Memory B cell (primary cell): Measurements from ENCODE around the gene OR10A6.

Experiments
- ATAC-seq: fragments of 150-1000 bp; cut with Tn5 transposase; 2 replicates; pipeline ENCODE4 v1.10.0; 2021; ENCODE audit warnings: low read depth, mild to moderate bottlenecking, moderate library complexity
- DNase-seq, 2 donors: peaks; one replicate each; pipeline ENCODE4 v3.0.0; 2022; ENCODE audit warnings: low spot score in 2 of 2
- H3K27ac Mint-ChIP-seq: one replicate; pipeline ENCODE4 v1.8.0; 2022; ENCODE audit warnings: mild to moderate bottlenecking, moderate library complexity, mixed read lengths
- H3K27me3 Mint-ChIP-seq: one replicate; pipeline ENCODE4 v1.8.0; 2022; ENCODE audit warnings: mixed read lengths
- H3K36me3 Mint-ChIP-seq: one replicate; pipeline ENCODE4 v1.8.0; 2022; ENCODE audit warnings: mild to moderate bottlenecking, mixed read lengths
- H3K4me1 Mint-ChIP-seq: one replicate; pipeline ENCODE4 v1.8.0; 2022; ENCODE audit warnings: mixed read lengths
- H3K4me3 Mint-ChIP-seq: one replicate; pipeline ENCODE4 v1.8.0; 2022; ENCODE audit warnings: mild to moderate bottlenecking, moderate library complexity, mixed read lengths
- H3K9me3 Mint-ChIP-seq: one replicate; pipeline ENCODE4 v1.8.0; 2022; ENCODE audit warnings: mixed read lengths

OR10A6 gene

DNA sequence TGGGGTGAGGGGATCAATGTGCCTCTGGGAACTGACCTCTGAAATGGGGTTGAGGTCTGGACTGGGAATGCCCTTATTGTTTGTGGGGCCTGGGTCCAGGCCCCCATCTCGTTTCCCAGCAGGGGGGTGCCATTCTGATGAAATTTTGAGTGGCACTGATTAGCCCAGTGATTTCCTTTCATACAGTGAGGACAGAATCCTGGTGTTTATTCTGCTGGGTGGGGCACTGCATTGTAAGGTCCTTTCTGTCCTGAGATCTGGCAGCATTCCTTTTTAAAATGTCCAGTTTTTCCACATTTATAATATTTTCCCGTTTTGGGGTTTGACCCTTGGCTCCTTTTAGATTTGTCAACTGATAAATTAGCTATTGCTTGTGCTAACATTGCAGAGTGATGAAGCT lies 27.1 kb downstream of the OR10A6 start:
- Mint-ChIP-seq H3K4me1 (no peaks in the 10 kb centered on the region), H3K27me3 (peaks cover 7% of the 10 kb centered on the region), H3K4me3 (no peak overlapping the region)

DNA sequence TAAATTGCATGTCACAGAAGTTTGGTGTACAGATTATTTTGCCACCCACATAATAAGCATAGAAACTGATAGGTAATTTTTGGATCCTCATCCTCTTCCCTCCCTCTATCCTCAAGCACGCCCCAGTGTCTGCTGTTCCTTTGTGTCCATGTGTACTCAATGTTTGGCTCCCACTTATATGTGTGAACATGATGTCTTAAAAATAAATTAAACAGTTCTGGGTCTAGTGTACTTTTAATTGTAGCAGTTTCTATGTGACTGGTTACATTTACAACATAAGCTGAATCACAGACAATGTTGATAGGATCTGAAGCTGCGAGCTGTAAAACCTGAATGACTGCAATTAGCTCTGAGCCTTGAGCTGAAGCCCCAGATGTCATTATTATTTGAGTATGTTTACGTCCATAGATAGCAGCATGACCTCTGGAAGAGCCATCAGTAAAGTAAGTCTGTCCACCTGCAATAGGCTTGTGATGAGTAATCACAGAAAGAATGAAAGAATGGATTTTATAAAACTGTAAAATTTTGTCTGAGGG lies 29.7 kb downstream of the OR10A6 start:
- ATAC-seq: no peak

More for the DNA sequence above, 27.1 kb downstream of the OR10A6 start:
- Mint-ChIP-seq H3K9me3 (peaks cover 6% of the 10 kb centered on the region), H3K36me3 (no peaks in the 10 kb centered on the region), H3K27ac (no peak overlapping the region)
- no peak for ATAC-seq
- no peak for DNase-seq

DNA sequence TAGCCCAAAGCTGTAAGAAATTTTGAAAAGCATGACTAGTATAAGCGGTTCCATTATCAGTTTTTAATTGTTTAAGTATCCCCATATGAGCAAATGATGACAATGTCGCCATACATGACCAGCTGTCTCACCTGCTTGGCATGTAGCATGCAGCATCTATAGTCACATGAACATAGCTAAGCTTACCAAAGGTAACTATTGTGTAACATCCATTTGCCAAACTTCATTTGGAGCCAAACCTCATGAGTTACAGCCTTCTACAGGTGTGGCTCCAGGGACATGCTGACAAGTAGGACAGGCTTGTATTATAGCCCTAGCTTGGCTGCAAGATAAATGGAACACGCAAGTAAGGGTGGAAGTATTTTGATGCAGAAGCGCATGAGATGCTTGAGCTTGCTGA lies 30.4 kb downstream of the OR10A6 start:
- peaks cover 5% of the 10 kb centered on the region for H3K27me3 Mint-ChIP-seq
- ATAC-seq: no peak
- no peaks in the 10 kb centered on the region for H3K36me3 Mint-ChIP-seq
- DNase-seq: no peak
- H3K4me3 Mint-ChIP-seq: no peak overlapping the region
- H3K4me1 Mint-ChIP-seq: no peaks in the 10 kb centered on the region
- H3K27ac Mint-ChIP-seq: no peak overlapping the region
- H3K9me3 Mint-ChIP-seq: peaks cover 6% of the 10 kb centered on the region

More for the DNA sequence above, 29.7 kb downstream of the OR10A6 start:
- H3K9me3 Mint-ChIP-seq: peaks cover 6% of the 10 kb centered on the region
- H3K27me3 Mint-ChIP-seq: peaks cover 5% of the 10 kb centered on the region
- H3K27ac Mint-ChIP-seq: no peak overlapping the region
- DNase-seq: no peak
- H3K4me1 Mint-ChIP-seq: no peaks in the 10 kb centered on the region
- no peak overlapping the region for H3K4me3 Mint-ChIP-seq
- no peaks in the 10 kb centered on the region for H3K36me3 Mint-ChIP-seq

DNA sequence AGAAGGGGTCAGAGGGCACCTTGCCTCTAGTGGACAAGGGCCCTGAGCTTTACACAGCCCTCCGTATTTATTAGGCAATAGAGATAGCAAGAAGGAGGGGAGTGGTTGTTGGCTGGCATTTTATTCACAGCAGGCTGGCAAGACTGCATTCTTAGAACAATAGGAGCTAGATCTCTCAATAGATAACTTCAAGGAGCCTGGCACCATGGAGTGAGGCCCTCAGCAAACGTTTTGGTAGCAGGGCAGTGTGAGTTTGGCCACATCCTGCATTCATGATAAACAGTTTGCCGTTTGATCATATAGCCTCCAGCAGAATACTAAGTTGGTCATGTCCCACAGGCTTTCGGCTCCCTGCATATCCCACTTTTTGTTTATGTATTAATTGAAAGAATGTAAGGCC lies 31.6 kb downstream of the OR10A6 start:
- no peaks in the 10 kb centered on the region for H3K4me1 Mint-ChIP-seq
- H3K36me3 Mint-ChIP-seq: peaks cover 2% of the 10 kb centered on the region
- DNase-seq: no peak
- H3K9me3 Mint-ChIP-seq: peaks cover 9% of the 10 kb centered on the region
- H3K27me3 Mint-ChIP-seq: peaks cover 4% of the 10 kb centered on the region
- ATAC-seq: no peak
- H3K4me3 Mint-ChIP-seq: no peak overlapping the region
- H3K27ac Mint-ChIP-seq: no peak overlapping the region

DNA sequence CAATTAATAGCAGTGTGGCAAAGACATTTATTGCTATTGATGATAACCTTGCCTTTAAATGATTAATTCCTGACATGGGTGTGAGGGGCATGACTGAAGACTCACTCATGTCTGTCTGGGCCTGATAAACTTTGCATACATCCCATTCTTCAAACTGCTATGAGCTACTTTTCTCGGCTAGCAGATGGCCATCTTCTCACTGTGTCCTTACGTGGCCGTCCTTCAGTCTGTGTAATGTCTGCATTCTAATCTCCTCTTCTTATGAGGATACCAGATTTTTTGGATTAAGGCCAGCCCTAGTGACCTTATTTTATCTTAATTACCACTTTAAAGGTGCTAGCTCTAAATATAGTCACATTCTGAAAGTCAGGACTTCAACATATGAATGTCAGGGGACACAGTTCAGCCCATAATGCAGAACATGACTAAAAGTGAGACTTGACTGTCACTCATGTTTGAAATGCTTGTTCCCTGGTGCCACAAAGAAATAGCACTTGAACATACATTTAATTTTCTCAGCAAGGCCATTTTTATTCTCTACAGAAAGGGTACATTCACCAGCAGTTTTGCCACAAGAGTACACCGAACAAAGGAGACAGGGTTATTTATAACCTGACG lies 32.3 kb downstream of the OR10A6 start:
- Mint-ChIP-seq H3K4me1 (no peaks in the 10 kb centered on the region), H3K27me3 (peaks cover 6% of the 10 kb centered on the region), H3K27ac (no peak overlapping the region), H3K36me3 (peaks cover 2% of the 10 kb centered on the region), H3K4me3 (no peak overlapping the region), H3K9me3 (peaks cover 9% of the 10 kb centered on the region)
- no peak for DNase-seq
- ATAC-seq: no peak

DNA sequence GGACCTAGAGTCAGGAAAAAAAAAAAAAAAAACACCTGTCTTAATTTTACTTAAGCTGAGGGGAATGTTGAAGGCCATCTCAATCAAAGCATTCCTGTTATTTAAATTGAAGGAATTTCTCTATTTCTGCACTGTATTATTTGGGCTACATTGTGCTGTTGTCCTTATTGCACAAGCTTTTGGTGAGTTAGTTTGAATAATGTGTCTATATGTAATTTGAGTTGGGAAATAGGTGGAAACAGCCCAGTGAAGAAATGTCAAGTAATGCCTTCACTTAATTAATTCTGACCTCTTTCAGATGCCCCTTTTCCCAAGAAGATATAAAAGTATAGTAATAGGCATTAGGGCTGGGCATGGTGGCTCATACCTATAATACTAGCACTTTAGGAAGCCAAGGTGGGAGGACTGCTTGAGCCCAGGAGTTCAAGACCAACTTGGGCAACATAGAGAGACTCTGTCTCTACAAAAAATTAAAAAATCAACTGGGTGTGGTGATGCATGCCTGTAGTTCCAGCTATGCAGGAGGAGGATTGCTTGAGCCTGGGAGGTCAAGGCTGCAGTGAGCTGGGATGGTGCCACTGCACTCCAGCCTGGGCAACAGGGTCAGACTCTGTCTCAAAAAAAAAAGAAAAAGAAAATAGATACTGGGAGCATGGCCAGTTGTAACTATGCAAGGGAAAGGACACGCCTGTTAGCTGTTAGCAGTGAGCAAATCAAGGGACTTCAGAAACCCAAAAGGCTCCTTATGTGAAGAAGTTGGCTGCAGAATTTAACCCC lies 34.9 kb downstream of the OR10A6 start:
- ATAC-seq (no peak), DNase-seq (no peak)
- Mint-ChIP-seq H3K9me3 (peaks cover 9% of the 10 kb centered on the region), H3K27ac (no peak overlapping the region), H3K4me1 (peaks cover 7% of the 10 kb centered on the region), H3K27me3 (peaks cover 4% of the 10 kb centered on the region), H3K4me3 (no peak overlapping the region), H3K36me3 (peaks cover 2% of the 10 kb centered on the region)

GRCh38 chr11:7894251-7894650 lies 36.8 kb downstream of the OR10A6 start:
- ATAC-seq (no peak), DNase-seq (no peak)
- Mint-ChIP-seq H3K4me1 (peaks cover 15% of the 10 kb centered on the region), H3K27ac (no peak overlapping the region), H3K36me3 (peaks cover 2% of the 10 kb centered on the region), H3K4me3 (no peak overlapping the region), H3K27me3 (peaks cover 3% of the 10 kb centered on the region), H3K9me3 (peaks cover 6% of the 10 kb centered on the region)

DNA sequence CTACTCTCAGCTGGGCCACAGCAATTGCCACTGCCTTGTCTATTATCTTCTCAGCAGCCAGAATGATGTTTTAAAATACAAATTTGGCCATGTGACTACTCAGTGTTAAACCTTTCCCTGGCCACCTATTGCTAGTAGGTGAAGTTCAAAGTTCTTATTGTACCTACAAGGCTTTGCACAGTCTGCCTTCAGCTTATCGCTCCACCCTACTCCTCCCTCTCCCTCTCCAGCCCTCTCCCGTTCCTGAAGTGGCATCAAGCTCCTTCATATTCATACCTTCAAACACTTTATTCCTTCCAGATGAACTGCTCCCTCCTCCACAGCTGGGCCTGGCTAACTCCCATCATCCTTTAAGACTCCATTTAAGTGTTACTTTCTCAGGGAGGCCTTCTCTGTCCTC lies 37.3 kb downstream of the OR10A6 start:
- Mint-ChIP-seq H3K36me3 (peaks cover 2% of the 10 kb centered on the region), H3K4me1 (peaks cover 15% of the 10 kb centered on the region), H3K9me3 (peaks cover 3% of the 10 kb centered on the region), H3K27me3 (peaks cover 3% of the 10 kb centered on the region), H3K4me3 (no peak overlapping the region), H3K27ac (no peak overlapping the region)
- ATAC-seq (no peak), DNase-seq (no peak)

DNA sequence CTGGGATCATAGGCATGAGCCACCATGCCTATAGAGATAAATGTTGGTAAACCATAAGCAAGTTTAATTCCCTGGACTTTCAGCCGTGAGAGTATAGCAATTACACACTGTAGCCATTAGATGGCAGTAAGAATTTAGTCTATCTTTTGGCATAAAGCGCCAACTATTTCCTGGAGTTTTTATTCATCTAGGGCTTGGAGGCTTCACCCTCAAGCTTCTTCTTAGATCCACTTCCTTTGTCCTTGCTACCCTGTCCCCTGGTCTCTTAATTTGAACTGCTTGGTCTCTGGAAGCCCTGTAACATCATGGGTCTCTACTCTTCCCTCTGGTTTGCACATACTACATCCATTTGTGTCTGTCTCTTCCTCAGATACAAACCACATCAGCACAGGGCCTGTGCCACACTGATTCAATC lies 38.2 kb downstream of the OR10A6 start:
- peak in 1 of 2 donors; percentile 11 for DNase-seq
- peaks cover 15% of the 10 kb centered on the region for H3K4me1 Mint-ChIP-seq

DNA sequence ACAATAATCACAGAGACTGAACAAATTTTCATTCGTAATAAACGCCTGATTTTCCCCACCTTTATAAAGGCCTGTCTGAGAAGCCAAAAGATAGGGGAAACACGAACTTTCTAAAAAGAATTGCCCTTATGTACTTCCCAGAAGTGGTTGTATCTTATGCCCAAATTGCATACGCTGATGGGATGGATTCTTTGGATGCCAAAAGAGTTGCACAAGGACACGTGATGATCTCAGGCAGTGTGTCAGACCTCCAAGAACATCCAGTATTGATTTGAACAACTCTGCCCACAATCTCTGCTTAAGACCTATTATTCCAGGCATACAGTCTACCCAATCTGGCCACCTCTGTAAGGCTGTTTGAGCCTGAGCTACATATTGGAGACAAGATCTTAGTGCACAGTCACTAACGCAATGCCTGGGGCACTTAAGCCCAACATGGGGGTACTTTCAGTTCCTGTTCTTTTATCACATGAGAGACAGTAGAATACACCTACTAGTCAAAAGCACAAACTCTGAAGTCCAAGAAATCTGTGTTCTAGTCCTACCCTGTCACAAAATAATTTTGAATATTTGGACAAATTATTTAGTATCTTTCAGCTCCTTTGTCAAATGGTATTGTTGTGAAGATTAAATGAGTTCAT lies 38.9 kb downstream of the OR10A6 start:
- Mint-ChIP-seq H3K36me3 (peaks cover 2% of the 10 kb centered on the region), H3K27ac (no peak overlapping the region), H3K9me3 (peaks cover 3% of the 10 kb centered on the region), H3K4me1 (peaks cover 15% of the 10 kb centered on the region), H3K27me3 (peaks cover 6% of the 10 kb centered on the region), H3K4me3 (no peak overlapping the region)
- DNase-seq: peak in 1 of 2 donors; percentile 11
- ATAC-seq: peak; percentile 93

More for the DNA sequence above, 38.2 kb downstream of the OR10A6 start:
- Mint-ChIP-seq H3K27ac (no peak overlapping the region), H3K9me3 (peaks cover 3% of the 10 kb centered on the region), H3K36me3 (peaks cover 2% of the 10 kb centered on the region), H3K27me3 (peaks cover 6% of the 10 kb centered on the region), H3K4me3 (no peak overlapping the region)
- peak; percentile 50 for ATAC-seq

DNA sequence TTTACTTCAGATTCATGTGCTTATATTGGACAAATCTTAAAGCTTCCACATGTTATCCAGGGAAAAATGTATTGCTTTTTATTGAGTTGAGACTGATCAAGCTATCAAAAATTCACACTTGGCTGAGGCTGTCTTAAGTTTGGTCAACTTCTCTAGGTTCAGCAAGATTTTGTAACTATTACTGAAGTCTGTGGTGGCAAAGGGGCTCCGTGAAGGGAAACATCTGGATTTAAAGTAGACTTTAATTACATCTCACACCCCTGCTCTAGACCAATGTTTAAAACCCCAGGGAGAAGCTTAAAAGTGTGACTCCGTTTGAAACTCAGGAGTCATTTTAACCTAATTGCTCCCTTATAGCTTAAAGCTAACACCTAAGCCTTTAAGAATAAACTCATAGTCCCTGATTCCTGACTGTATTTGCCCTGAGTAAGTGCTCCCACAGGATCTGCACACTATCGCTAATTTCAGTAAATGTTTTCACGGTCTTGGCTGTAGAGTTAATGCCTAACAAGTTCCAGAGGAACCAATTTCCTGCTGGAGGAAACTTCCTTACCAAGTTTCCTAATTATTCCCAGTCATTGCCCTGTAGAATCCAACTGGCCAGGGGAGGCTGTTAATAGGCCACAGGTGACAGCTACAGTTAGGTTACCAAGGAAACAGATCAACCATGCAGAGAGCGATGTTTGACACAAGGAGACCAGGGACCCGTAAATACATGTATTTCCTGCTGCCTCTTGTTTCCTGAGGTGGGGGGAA lies 40.5 kb downstream of the OR10A6 start:
- H3K4me1 Mint-ChIP-seq: peaks cover 15% of the 10 kb centered on the region
- peaks cover 2% of the 10 kb centered on the region for H3K36me3 Mint-ChIP-seq
- DNase-seq (no peak), ATAC-seq (no peak)
- H3K27me3 Mint-ChIP-seq: peaks cover 6% of the 10 kb centered on the region
- H3K4me3 Mint-ChIP-seq: no peak overlapping the region
- peaks cover 3% of the 10 kb centered on the region for H3K9me3 Mint-ChIP-seq
- no peak overlapping the region for H3K27ac Mint-ChIP-seq

DNA sequence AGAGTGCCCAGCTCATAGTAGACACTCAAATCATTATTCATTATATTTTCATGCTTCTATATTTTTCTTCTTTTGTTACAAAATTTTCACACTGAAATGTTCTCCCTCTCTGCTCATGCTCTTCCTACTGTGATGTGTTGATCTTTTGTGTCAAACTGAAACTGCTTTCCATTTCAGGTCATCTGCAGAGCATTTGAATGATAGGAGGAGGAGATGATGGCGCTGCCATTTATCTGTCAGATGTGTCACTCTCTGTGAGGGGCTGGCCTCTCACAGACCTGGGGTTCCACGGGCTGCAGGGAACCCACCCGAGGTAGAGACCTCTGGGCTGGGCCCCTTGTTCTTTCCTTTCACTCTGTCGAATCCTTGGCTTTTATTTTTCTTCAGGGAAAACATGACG lies 41.1 kb downstream of the OR10A6 start:
- Mint-ChIP-seq H3K4me3 (no peak overlapping the region), H3K36me3 (no peaks in the 10 kb centered on the region), H3K9me3 (no peaks in the 10 kb centered on the region), H3K4me1 (peaks cover 15% of the 10 kb centered on the region), H3K27me3 (peaks cover 6% of the 10 kb centered on the region), H3K27ac (no peak overlapping the region)
- DNase-seq (no peak), ATAC-seq (no peak)

DNA sequence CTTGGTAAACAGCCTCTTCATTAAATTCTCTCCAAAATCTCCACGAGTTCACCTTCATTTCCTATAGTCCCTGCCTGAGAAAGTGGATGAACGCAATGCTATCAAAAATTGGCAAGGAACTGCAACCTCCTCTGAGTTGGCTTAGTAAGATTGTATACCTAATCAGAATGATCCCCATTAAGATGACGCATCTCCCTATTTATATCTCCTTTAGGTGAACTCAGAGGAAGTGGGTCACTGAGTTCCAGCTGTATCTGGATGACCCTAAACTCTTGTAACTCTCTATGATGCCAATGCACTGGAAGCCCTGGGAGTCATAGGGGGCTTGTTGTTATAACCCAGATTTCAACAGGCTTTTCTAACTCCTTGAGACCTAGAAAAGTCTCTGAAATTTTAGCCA lies 48.2 kb downstream of the OR10A6 start:
- no peaks in the 10 kb centered on the region for H3K36me3 Mint-ChIP-seq
- no peak overlapping the region for H3K27ac Mint-ChIP-seq
- peaks cover 6% of the 10 kb centered on the region for H3K27me3 Mint-ChIP-seq

More for the DNA sequence above, 48.2 kb downstream of the OR10A6 start:
- Mint-ChIP-seq H3K4me3 (no peak overlapping the region), H3K9me3 (no peaks in the 10 kb centered on the region), H3K4me1 (no peaks in the 10 kb centered on the region)
- DNase-seq (no peak), ATAC-seq (no peak)
